GM21786 (cell line): Measurements from ENCODE around the gene CRYBA2.

Experiments
- ATAC-seq: cut with Tn5 transposase; IDR thresholded peaks from one replicate; pipeline ENCODE4 v1.9.1; 2021; ENCODE audit not compliant: unreplicated experiment

Gene CRYBA2

GRCh38 chr2:218983263-218983933, 9.8 kb downstream of the CRYBA2 start:
- no peak for ATAC-seq

- no peak for ATAC-seq
Measured at GRCh38 chr2:218982586-218983262, 10.5 kb downstream of the CRYBA2 start.

- no peak for ATAC-seq
Measured at GRCh38 chr2:218981881-218982585, 11.2 kb downstream of the CRYBA2 start.

- ATAC-seq, result no peak
Measured at GRCh38 chr2:218981390-218981880, 11.8 kb downstream of the CRYBA2 start.

GRCh38 chr2:218980735-218981389, 12.4 kb downstream of the CRYBA2 start:
- no peak for ATAC-seq

GRCh38 chr2:218979846-218980734, 13.1 kb downstream of the CRYBA2 start:
- peak; percentile 93 for ATAC-seq

- no peak for ATAC-seq
Measured at GRCh38 chr2:218975060-218975777, 18.0 kb downstream of the CRYBA2 start.

GRCh38 chr2:218970894-218971293, 22.3 kb downstream of the CRYBA2 start:
- ATAC-seq, result no peak

- ATAC-seq, result no peak
Measured at GRCh38 chr2:218964041-218964771, 29.0 kb downstream of the CRYBA2 start.

- ATAC-seq, result no peak
Measured at GRCh38 chr2:218963601-218964000, 29.6 kb downstream of the CRYBA2 start.

GRCh38 chr2:218962859-218963492, 30.2 kb downstream of the CRYBA2 start:
- ATAC-seq, result no peak

- ATAC-seq, result no peak
Measured at GRCh38 chr2:218961651-218962570, 31.3 kb downstream of the CRYBA2 start.

GRCh38 chr2:218961229-218961628, 32.0 kb downstream of the CRYBA2 start:
- ATAC-seq, result no peak

GRCh38 chr2:218960309-218961165, 32.7 kb downstream of the CRYBA2 start:
- no peak for ATAC-seq

GRCh38 chr2:218959761-218960308, 33.4 kb downstream of the CRYBA2 start:
- peak; percentile 21 for ATAC-seq

- peak; percentile 97 for ATAC-seq
Measured at GRCh38 chr2:218959141-218959731, 34.0 kb downstream of the CRYBA2 start, which contains the start of gene CDK5R2. Gene CDK5R2 (plus strand): TSS chr2:218959666. CDS start chr2:218959821, 155 bp downstream.
